ENCODE data around the gene CHMP4B. TPM values are rescaled to one million over a fixed set of nuclear protein-coding genes. Genes with fewer than 3 reads are reported as not detected.

The CHMP4B gene
- total RNA-seq, 3 donors from 2014 or later: 167 to 230 (median 184) TPM

GRCh38 chr20:33846291-33846935, 35.3 kb downstream of the CHMP4B start:
- Histone ChIP-seq H3K4me3 (no peak overlapping the region), H3K36me3 (ENCODE audit: low read depth) (no peaks in the 10 kb centered on the region), H3K4me1 (ENCODE audit: low read depth) (peaks cover 48% of the 10 kb centered on the region), H3K9me3 (no peaks in the 10 kb centered on the region)
- ATAC-seq (no peak), DNase-seq (no peak)
- no peak for TF ChIP-seq CTCF (IDR thresholded peaks at IDR 0.05)
- intact Hi-C loops (cut with DNase I, micrococcal nuclease): no loop called here

- DNase-seq (no peak), ATAC-seq (no peak)
- intact Hi-C loops (cut with DNase I, micrococcal nuclease): no loop called here
- no peak overlapping the region for H3K4me3 ChIP-seq
- no peaks in the 10 kb centered on the region for H3K9me3 ChIP-seq
- TF ChIP-seq CTCF (IDR thresholded peaks at IDR 0.05): no peak
- H3K36me3 ChIP-seq (ENCODE audit: low read depth): no peaks in the 10 kb centered on the region
- peaks cover 42% of the 10 kb centered on the region for H3K4me1 ChIP-seq (ENCODE audit: low read depth)
Observed at GRCh38 chr20:33847006-33847405, 35.9 kb downstream of the CHMP4B start.

GRCh38 chr20:33848391-33848790, 37.2 kb downstream of the CHMP4B start:
- ATAC-seq: no peak

GRCh38 chr20:33850159-33850558, 39.0 kb downstream of the CHMP4B start:
- no peak for TF ChIP-seq CTCF (IDR thresholded peaks at IDR 0.05)
- intact Hi-C loops (cut with DNase I, micrococcal nuclease): no loop called here
- ATAC-seq (peak; percentile 13), DNase-seq (no peak)
- Histone ChIP-seq H3K9me3 (no peaks in the 10 kb centered on the region), H3K4me3 (no peak overlapping the region), H3K36me3 (ENCODE audit: low read depth) (peaks cover 6% of the 10 kb centered on the region), H3K4me1 (ENCODE audit: low read depth) (peaks cover 19% of the 10 kb centered on the region)

More at GRCh38 chr20:33848391-33848790, 37.2 kb downstream of the CHMP4B start:
- Histone ChIP-seq H3K4me1 (ENCODE audit: low read depth) (peaks cover 28% of the 10 kb centered on the region), H3K9me3 (no peaks in the 10 kb centered on the region), H3K4me3 (no peak overlapping the region), H3K36me3 (ENCODE audit: low read depth) (no peaks in the 10 kb centered on the region)
- intact Hi-C loops (cut with DNase I, micrococcal nuclease): no loop called here
- DNase-seq: no peak
- no peak for TF ChIP-seq CTCF (IDR thresholded peaks at IDR 0.05)

GRCh38 chr20:33851842-33852466, 40.8 kb downstream of the CHMP4B start:
- Histone ChIP-seq H3K4me1 (ENCODE audit: low read depth) (peaks cover 3% of the 10 kb centered on the region), H3K9me3 (no peaks in the 10 kb centered on the region), H3K4me3 (no peak overlapping the region), H3K36me3 (ENCODE audit: low read depth) (peaks cover 7% of the 10 kb centered on the region)
- ATAC-seq (no peak), DNase-seq (no peak)
- intact Hi-C loops (cut with DNase I, micrococcal nuclease): no loop called here
- TF ChIP-seq CTCF (IDR thresholded peaks at IDR 0.05): no peak
